ENCODE results near the gene WNK2. TPM values are rescaled to one million over a fixed set of nuclear protein-coding genes. Genes with fewer than 3 reads are reported as not detected.
A peak's percentile ranks its signal among the peaks of the same experiment; 100 is the strongest.

Gene WNK2
- polyA plus RNA-seq, 1 donor, result 17.2 TPM

DNA sequence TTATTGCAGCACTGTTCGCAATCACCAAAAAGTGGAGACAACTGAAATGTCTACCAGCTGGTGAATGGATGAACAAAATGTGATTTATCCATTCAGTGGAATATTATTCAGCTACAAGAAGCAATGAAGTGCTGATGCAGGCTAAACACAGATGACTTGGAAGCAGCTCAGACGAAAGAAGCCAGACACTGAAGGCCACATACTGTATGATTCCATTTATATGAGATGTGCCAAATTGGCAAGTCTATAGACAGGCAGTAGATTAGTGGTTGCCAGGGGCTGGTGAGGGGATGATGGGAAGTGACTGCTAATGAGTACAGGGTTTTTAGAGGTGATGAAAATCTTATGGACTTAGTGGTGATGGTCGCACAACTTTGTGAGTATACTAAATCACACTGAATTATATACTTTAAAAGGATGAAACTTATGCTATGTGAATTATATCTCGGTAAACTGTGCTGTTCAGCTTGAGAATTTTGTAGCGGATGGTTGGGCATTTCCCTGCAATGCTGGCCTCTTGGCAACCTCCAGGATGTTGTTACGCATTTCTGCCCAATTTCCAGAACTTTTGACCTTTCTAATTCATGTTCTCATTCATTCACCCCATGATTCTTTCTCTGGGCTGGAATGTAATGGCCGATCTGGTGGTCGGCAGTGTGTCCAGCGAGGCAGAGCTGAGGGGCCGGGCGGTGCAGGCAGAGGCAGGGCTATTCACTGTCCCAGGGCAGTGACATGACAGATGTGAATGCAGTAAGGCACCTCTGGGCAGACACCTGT, 22.0 kb upstream of the WNK2 start:
- peak; percentile 63 for DNase-seq

DNA sequence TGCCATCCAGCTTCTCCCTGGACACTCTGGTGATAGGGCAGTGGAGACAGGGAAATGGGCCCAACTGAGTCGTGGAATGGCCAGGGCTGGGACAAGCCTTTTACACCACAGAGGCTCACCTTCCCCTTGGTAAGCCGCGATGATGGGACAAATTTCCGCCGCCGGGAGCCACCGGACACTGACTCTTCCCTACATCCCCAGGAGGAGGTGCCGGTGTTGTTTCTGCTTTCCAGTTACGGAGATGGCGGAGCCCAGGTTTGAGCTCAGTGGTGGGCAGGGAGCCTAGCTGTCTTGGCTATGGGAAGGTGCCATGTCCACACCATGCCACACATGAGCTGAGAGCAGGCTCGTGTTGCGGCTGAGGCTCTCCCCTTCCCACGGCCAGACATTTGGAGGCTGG, 19.9 kb upstream of the WNK2 start:
- no peak for DNase-seq

DNA sequence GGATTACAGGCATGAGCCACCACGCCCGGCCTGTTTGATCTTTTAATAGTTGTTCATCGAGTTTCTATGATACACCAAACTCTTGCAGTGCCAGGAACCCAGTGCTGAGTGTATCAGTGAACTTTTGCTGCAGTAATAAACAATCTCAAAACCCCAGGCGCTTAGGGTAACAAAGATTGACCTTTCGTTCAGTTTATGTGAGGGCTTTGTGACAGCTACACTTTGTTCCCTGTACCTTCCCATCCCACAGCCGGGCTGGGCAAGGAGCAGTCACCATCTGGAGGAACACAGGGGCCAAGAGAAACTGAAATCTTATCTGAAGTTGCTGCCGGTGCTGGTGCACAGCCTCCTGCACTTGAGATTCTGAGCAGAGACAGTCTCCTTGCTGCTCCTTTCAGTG, 17.2 kb upstream of the WNK2 start:
- DNase-seq, result no peak

DNA sequence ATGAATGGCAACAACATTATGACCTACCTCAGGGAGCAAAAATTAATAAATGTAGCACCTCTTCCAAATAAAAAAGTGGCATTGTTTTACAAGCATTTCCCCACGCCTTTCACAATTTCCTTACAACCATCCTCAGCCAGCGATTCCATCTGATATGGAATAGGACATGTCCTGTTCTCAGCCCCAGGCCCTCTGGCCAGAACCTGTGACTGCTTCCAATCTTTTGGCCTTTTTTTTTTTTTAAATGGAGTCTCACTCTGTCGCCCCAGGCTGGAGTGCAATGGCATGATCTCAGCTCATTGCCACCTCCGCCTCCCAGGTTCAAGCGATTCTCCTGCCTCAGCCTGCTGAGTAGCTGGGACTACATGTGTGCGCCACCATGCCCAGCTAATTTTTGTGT, 16.8 kb upstream of the WNK2 start:
- DNase-seq, result no peak

DNA sequence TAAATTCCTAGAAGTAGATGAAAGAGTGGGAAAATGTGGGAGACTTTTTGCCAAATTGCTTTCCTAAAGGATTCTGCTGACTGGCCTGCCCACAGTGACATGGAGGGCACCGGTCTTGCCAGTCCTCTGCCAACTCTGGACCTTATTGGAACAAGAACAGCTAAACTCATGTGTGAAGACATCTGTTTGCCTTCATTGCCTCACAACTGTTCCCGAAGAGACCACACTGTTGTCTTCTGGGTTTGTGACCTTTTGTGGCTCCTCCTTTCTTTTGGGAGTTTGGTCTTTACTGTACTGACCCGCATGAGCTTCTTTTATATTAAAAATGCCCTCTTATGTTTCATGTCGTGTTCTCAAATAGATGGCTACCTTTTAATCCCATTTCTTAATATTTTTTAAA, 16.1 kb upstream of the WNK2 start:
- no peak for DNase-seq

DNA sequence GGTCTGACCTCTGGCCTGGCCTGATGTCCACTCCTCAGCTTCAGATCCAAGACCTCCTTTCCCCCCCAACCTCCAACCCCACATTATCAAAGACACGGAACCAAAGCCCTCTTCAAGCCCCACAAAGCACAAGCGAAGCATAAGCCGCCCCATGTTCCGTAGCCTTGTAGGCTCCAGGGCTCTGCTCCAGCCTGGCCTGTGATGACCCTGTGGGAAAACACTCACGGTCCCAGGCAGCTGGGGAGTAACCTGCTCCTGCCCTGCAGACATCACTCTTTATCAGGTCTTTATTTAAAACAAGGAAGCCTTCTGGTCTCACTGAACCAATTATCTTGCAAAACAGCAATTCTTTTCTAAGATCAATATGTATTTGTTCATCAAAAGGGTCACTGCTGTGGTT, 15.4 kb upstream of the WNK2 start:
- DNase-seq, result no peak

DNA sequence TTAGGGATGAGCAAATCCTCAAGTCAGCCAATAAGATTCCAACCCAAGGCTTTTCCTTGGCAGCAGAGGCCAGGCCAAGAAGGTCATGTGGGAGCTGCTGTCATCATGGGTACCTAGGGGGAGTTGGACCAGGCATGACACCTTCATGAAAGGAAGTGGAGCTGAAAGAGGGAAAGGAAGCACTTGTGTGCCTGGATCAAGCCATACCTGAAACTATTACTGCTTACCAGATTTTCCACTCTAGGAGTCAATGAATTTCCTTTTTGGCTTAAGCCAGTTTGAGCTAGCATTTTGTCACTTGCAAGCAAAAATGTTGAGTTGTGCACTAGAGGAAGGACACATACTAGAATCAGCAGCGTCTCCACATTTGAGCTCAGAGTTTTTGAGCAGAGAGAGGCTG, 14.5 kb upstream of the WNK2 start:
- no peak for DNase-seq

DNA sequence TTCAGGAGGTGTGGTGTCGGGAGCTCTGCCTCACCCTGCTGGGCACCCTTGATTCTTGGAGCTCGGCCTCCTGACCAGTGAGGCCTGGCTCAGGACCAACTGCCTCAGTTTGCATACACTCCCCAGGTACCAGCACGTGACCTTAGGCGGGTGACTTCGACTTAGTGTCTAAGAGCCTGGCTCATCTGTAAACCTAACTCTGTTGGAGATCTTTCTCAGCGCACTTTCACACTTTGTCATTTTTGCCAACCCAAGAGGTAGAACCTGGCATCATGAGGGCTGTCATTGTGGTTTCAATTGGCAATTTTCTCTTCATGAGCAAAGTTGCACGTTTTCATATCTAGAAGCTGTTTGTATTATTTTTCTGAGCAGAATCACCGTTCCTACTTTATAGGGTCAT, 13.4 kb upstream of the WNK2 start:
- no peak for DNase-seq

DNA sequence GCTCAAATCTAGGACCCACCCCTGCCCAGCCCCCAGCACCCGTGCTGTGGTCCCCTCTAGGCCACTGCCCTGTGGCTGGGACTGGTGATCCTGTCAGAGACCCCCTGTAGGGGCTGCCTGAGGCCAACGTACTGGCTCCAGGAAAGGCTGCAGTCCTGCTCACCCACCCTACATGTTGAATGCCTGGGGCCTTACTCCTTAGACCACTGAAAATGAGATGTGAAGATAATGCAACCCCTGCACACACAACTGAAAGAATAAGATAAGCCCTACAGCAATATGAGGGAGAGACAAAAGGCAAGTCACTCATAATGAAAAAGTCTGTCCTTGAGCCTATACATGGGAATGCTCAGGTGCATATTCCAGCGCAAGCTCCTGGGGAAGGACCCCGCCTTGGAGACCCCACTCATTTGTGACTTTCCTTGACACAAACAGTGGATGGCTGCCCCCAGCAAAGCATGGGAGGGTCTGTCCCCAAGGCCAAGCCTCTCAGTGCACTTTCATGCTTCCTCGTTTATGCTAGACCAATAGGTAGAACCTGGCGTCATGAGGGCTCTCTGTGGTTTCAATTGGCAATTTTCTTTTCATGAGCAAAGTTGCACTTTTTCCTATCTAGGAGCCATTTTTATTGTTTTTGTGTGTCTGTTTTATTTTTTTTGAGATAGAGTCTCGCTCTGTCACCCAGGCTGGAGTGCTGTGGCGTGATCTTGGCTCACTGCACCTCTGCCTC, 12.5 kb upstream of the WNK2 start:
- DNase-seq, result no peak

DNA sequence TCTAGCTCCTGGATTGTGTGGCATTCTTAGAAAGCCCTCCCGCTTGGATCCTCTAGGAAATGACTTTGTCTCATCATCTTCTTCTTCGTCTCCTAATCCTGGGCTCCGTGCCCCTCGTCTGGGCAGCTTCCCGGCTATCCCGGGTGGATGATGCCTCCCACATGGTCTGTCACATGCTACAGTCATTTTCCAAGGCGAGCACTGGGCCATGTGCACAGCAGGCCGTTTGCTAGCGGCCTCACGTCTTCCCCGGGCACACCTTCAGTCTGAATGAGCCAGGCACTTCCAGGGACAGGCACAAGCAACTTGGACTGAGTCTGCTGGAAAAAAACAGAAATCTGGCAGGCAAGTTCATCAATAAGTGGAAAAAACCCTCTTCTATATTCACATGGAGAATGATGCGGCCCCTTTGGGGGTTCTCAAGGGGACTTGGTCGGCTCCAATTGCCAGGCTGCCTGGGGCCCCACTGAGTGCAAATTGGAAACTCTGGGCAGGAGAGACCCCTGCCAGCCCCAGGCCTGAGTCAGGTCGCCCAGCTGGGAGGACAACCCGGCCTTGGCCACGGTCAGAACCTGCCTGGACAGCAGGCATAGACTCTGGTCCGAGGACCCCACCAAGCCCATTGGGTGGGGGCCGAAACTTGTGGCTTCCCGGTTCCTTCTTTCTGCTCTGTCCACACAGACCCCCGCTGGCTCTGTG, 11.1 kb upstream of the WNK2 start:
- DNase-seq, result peak; percentile 39

DNA sequence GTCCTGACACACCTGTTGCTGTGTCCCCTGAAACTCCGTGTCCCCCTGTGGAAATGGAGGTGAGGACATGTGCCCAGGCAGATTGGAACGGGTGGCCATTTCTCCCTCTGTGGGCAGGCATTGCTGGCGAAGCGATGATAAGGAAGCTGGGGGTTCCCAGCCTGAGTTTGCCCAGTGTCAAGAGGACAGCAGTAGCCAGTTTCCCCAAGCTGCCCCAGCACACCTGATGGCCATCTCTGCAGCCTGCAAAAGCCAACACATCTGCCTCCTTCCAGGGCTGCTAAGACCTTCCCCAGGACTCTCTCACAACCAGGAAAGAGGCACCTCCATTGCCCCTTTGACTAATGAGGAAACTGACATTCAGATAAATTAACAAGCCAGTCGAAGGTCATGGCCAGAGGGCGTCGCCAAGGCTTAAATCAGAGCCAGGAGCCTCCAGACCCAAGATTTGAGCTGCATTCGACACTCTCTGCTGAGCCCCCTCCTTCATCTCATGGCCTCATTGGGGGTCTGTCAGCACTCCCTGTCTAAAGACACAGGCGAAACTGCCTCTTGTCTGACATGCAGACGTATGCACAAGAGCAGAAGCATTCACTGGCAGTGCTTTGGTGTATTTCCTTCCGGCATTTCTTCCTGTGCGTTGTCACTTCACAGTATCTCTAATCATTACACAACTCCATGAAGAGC, 10.4 kb upstream of the WNK2 start:
- DNase-seq, result no peak

DNA sequence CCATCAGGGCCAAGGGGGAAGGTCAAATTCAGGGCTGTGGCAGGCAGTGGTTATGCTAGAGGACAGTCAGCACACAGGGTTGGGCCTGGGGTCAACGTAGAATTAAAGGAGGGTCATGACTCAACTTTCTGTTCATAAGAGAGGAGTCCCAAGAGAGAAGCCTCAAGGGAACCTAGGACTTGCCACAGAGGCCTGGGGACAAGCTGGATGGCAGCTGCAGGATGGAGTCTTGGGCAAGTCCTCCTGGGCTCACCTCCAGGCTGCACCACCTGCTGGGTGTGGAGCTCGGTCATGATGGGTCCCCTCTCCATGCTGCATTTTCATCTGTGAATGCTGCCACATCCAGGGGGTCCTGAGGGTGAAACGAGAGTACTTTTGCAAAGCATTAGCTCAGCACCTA, 9.0 kb upstream of the WNK2 start:
- no peak for DNase-seq

DNA sequence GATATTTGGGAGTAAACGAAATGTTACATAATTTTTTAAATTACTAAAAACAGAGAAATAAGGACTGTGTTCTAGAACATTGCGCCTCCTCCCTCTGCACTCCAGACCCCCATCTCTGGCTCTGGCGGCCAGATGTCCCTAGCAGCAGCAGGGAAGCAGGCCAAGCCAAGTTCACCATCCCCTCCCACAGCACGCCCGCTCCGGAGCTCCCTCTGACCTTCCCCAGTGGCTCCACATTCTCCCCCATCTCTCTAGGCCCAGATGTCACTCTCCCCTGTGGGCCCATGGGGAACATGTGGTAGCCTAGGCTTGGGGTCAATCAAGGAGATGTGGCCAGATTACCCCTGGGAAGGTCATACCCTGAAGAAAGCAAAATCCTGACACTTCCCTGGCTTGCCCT, 6.3 kb upstream of the WNK2 start:
- no peak for DNase-seq

DNA sequence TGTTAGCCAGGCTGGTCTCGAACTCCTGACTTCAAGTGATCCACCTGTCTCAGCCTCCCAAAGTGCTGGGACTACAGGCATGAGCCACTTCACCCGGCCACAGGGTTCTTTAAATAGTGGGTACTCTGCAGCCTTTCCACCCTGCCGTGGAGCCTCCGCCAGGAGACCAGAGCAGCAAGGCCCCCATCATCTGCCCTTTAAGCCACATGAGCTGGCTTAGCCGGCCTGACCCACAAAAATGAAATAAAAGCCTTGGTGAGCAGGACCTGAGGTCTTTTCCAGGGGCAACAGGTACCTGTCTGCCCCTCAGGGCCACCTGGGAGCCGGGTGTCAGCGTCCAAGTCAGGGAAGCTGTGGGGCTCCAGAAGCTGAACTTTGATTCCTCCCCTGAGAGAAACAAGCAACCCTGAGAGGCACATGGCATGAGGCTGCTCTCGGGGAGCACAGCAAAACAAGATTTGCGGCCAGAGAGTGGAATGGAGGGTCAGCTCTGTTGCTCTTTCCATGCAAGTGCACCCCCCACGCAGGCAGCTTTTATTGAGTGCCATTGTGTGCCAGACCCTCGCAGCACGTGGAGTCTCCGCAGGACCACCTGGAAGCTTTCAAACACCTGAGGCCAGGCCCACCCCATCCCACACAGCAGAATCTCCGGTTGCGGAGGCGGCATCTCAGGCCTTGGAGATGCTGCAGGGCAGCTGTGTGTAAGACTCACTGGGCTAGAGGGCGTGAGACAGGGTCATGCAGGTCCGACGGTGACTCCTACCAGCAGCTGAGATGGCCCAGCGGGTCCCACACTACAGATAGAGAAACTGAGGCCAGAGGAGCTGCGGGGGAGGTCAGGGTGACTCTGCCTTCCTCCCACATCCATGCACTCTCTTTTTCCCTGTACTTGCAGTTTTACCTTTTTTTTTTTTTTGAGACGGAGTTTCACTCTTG, 4.8 kb upstream of the WNK2 start:
- DNase-seq, result no peak

DNA sequence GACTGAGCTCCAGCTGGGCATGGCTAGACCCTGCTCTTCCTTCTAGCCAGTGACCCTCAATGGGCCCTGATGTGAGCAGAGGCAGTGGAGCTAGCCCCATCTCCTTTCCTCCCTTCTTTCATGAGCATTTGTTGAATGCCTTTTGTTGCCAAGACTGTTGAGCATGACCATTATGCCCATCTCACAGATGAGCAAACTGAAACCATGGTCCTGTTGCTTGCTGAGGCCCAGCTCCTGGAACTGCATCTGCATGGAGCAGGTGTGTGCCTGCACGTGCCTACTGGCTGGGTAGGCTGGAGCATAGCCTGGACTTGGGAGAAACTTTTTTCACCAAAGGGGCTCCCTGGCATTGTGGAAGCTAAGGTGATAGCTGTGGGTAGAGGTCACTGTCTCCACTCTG, 3.0 kb upstream of the WNK2 start:
- DNase-seq, result no peak

DNA sequence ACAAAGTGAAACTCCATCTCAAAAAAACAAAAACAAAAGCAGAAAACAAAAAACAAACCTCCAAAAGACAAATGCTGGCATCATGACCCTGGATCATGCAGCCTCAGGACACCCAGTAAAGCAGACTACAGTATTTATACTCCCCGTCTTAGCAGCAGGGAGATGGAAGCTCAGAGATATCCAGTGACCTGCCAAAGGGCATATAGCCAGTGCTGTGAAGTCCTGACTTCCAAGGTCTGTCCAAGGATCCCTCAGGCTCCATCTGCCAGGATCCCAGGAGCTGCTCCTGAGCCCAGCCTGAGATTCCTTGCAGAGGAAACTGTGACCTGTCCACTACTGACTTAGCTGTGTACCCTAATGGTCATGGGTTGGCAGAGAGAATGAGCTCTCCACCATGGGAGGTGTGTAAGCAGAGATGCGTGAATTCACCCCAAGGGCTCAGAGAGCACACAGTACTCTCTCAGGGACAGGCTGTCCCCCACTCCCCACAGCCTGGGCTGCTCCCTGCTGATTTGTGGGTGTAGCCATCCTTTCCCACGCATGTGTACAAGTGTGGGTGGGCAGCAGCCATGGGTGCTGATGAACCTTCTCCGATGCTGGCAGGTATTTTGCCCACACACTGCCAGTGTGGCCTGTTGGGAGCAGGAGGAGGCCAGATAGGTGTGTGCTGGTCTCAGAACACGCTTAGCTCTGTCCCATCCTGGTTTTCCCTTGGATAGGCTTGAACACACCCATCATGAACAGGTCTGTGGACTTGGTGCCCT, 2.1 kb upstream of the WNK2 start:
- DNase-seq, result no peak

DNA sequence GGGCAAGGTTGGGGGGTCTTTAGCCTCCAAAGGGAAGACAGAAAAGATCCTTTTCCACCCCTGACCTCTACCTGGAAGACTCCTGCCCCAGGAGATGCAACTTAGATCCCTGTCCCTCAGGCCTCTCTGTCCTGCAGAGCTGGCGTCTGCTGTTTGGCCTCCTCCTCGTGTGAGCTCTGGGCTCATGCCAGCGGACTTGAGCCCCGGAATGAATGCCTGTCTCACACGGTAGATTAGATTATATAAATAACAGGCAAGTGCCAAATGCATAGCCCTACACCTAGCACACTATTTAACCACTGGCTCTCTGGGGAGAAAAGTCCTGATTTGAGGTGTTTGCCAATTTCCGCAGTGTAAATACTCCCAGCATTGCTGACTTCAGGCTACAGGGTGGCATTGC, 1.4 kb upstream of the WNK2 start:
- DNase-seq, result no peak

DNA sequence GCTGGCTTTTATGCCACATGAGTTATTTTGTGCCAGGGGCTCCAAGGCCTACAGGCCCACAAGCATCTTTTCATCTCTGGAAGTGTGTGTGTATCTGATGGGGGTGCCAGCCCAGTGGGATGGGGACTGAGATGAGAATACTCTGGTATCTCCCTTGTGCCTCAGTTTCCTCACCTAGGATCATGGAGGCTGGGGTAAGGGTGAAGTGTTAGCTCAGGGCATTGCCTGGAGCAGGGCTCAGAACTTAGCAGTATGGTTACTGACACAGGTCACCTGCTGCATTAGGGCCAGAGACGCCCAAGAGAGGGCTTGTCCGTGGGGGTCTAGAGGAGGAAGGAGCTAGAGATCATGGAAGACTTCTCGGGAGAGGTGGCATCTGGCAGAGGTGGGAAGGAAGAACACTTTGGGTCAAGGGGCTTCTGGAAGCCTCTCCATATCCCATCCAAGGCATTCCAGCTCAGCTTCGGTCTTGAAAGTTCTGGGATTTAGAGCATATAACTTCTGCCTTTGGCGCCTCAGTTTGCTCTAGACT, 742 bp upstream of the WNK2 start:
- no peak for DNase-seq

DNA sequence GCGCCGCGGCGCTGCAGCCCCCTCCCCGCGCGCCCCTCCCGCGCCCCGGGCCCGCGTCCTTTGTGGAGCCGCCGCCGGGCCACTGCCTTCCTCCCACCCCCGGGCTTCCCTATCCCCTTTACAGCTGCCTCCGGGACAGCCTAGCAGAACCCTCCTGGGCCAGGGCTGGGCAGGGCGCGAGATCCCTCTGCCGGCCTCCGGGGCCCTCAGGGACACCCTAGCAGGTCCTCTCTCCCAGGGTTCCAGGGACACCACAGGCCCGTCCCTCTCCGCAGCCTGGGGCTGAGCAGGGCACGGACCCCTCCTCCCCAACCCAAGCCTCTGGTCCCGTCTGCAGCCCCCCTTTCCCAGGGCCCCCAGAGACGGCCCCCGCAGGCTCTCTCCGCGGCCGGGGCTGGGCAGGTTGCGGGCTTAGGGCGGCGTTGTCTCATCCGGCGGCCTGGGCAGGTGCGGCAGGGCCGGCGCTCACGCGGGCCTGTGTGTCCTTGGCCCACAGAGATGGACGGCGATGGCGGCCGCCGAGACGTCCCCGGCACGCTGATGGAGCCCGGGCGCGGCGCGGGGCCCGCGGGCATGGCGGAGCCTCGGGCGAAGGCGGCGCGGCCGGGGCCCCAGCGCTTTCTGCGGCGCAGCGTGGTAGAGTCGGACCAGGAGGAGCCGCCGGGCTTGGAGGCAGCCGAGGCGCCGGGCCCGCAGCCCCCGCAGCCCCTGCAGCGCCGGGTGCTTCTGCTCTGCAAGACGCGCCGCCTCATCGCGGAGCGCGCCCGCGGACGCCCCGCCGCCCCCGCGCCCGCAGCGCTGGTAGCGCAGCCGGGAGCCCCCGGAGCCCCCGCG, 710 bp downstream of the WNK2 start:
- no peak for DNase-seq

All from hindlimb muscle (tissue), 1 donor.